ENCODE results near the gene PRKN.

GRCh38 chr6:161316531-161316930 is 1411.0 kb downstream of the PRKN start:
- TF ChIP-seq EZH2 (IDR thresholded peaks at IDR 0.05; ENCODE audit: insufficient read depth, poor library complexity, severe bottlenecking) (no peak), EZH2phosphoT487 (IDR thresholded peaks at IDR 0.05; ENCODE audit: insufficient read depth, low read depth) (no peak)
